ENCODE results near the gene SAT2.

SAT2 gene

GRCh38 chr17:7587420-7588151 lies 40.0 kb downstream of the SAT2 start:
- no peak overlapping the region; the same call in 1 of the 2 replicates for H3K4me3 ChIP-seq (replicated peaks; ENCODE audit: low read depth, low read length)
- peak; percentile 70 for DNase-seq (ENCODE audit: extremely low read depth, low read depth)
- TF ChIP-seq CTCF (IDR thresholded peaks at IDR 0.05; ENCODE audit: low read depth, low read length, missing control alignments), result no peak

- no peak for TF ChIP-seq CTCF (IDR thresholded peaks at IDR 0.05; ENCODE audit: low read depth, low read length, missing control alignments)
- no peak for DNase-seq (ENCODE audit: extremely low read depth, low read depth)
- H3K4me3 ChIP-seq (replicated peaks; ENCODE audit: low read depth, low read length), result no peak overlapping the region
Measured at GRCh38 chr17:7586673-7587419, 40.8 kb downstream of the SAT2 start.

GRCh38 chr17:7583253-7584109 lies 44.1 kb downstream of the SAT2 start, which contains the start of gene MPDU1:
MPDU1 (plus strand) TSS chr17:7583852; CDS start chr17:7583863, 11 bp downstream.
- peak; percentile 97 for DNase-seq (ENCODE audit: extremely low read depth, low read depth)
- no peak for TF ChIP-seq CTCF (IDR thresholded peaks at IDR 0.05; ENCODE audit: low read depth, low read length, missing control alignments)
- peak within 1 kb of the TSS; percentile 72 for H3K4me3 ChIP-seq (replicated peaks; ENCODE audit: low read depth, low read length)

GRCh38 chr17:7582396-7583252 lies 45.0 kb downstream of the SAT2 start:
- TF ChIP-seq CTCF (IDR thresholded peaks at IDR 0.05; ENCODE audit: low read depth, low read length, missing control alignments), result no peak
- no peak for DNase-seq (ENCODE audit: extremely low read depth, low read depth)
- peak overlapping the region; percentile 72 for H3K4me3 ChIP-seq (replicated peaks; ENCODE audit: low read depth, low read length)

- no peak for DNase-seq (ENCODE audit: extremely low read depth, low read depth)
- no peak overlapping the region for H3K4me3 ChIP-seq (replicated peaks; ENCODE audit: low read depth, low read length)
- no peak for TF ChIP-seq CTCF (IDR thresholded peaks at IDR 0.05; ENCODE audit: low read depth, low read length, missing control alignments)
Measured at GRCh38 chr17:7580604-7581575, 46.7 kb downstream of the SAT2 start.
